ENCODE measurements around the gene GLUL.
"Not testable (repeated sequence)": the region's sequence is repeated elsewhere in the genome, so short reads cannot be mapped to it uniquely, and the experiment has no call there.

The GLUL gene

DNA sequence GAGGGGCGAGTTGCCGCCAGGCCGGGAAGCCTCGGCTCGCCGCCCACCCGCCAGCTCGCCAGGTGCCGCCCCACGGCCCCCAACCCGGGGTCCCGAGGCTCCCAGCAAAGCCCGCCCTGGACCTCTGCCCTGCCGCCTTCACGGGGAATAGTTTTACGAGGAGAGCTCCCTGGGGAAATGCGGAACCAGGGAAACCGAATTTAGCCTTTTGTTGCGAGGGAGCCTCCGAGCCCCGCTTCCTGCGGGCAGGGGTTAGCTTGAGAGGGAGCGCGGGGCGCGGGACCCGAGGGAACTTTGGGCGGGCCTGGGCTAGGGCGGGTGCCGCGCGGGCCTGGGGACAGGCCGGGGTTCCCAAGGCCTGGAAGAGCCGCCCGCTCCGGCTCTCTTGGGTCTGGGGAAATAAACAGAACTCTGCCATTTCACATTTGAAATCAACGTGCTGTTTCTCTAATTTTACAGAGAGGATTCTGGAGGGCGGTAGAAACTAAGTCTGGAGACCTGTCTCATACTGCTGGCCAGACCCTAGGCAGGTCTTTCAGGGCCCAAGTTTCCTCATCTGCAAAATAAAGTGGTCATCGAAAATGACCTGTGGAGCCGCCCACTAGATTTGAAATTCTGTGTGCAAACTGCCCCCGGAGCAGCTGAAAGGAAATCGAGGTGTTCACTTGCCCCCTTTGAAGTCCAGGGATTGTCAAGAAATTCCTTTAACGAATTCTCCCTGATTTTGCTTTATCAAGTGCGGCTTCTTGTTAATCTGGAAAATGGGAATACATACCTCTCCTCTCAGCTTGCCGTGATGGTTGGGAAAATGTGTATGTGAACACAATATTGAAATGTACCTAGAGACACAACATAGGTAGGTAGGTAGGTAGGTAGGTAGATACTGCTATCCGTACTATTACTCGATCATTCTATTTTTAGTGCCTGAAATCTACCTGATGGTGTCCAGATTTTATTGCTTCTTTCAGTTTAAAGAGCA, 749 bp upstream of the GLUL start:
- no peak for DNase-seq

DNA sequence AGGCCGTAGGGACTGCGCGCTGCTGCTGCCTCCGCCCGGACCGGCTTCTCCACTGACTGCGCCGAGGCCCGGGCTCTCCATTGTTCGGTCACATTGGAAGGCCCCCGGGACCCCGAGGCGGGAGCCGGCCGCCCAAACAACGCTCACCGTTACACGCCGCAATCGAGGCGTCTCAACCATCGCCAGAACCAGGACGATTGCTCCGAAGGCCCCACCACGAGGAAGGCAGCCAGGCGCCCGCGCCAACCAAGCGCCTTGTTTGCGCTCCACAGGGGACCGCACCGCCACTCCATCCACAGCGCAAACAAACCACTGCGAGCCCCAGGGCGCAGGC, 595 bp downstream of the GLUL start:
- DNase-seq: no peak

DNA sequence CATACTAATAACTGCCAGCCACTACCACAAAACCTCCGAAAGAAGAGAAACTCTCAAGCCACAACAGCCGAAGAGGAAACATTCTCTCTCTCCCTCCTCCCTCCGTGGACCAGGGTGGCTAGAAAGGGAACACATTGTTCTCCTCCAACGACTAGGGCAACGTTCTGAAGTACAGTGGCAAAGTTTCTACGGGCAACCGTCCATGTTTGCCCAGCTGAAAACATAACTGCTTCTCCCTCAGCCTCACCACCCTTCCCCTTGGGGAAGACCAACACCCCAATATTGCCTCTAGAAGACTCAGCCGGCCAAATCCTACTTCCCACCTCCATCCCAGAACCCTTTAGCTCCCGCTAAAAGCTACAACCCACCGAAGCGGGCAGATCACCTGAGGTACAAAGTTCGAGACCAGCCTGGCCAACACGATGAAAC, 2.0 kb downstream of the GLUL start:
- no peak for DNase-seq

DNA sequence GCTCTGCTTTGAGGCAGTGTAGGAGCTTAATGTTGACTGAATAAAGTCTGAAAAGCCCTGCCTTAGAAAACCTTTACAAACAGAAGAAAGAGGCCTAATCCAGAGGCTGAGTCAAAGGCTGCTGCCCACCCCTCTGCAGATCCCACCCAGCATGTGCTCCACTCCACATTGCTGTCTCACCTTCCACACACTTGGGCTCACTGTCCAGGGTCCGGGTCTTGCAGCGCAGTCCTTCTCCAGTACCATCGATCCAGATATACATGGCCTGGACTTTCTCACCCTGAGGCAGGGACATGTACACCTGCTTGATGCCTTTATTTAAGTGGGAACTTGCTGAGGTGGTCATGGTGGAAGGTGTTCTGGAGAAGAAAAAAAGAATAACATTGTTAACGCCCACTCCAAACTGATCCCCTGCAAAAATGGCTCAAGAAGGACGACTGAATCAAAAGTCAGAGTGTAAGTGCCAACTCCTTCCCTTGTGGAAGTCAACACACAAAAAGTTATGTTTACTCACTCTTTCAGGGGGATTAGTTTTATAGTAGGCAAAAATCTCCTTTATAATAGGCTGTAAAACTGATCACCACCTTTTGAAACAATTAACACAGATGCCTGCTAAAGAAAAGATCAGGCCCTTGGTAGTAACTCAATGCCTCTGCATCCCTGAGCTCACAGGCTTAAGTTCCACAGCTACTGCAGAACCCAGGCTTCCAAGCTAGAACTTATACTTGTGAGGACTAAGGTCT, 3.0 kb downstream of the GLUL start:
- no peak for DNase-seq

DNA sequence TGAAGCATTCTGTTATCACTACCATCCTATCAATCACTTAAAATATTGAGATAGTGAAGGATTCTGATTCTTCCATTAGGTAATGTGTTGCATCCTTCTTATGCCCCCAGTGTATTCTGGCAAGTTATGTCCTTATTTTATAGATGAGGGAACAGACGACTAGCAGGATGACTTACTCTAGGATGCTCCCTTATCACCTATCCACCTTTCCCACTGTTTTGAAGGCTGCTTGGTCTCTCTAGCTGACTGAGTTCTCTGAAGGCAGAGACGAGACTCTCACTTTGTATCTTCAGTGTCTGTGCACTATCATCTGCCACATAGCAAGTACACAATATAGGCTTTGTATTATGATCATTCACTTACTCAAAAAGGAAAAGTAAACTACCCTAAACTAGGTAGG, 4.0 kb downstream of the GLUL start:
- DNase-seq: no peak

DNA sequence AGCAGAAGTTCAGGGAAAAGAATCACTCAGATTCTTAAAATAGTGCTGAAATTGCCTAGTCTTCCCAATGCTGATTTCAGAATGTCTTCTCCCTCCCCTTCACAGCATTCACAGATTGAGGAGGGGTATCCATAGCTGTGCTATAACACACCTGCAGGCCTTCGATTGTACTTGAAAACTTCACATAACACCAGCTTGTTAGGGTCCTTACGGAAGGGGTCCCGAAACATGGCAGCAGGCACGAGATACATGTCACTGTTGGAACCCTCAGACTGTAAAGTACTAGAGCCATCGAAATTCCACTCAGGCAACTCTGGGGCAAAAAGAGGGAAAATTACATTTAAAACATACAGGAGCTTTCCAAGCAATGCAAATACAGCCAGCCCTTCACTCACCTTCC, 4.6 kb downstream of the GLUL start:
- no peak for DNase-seq

DNA sequence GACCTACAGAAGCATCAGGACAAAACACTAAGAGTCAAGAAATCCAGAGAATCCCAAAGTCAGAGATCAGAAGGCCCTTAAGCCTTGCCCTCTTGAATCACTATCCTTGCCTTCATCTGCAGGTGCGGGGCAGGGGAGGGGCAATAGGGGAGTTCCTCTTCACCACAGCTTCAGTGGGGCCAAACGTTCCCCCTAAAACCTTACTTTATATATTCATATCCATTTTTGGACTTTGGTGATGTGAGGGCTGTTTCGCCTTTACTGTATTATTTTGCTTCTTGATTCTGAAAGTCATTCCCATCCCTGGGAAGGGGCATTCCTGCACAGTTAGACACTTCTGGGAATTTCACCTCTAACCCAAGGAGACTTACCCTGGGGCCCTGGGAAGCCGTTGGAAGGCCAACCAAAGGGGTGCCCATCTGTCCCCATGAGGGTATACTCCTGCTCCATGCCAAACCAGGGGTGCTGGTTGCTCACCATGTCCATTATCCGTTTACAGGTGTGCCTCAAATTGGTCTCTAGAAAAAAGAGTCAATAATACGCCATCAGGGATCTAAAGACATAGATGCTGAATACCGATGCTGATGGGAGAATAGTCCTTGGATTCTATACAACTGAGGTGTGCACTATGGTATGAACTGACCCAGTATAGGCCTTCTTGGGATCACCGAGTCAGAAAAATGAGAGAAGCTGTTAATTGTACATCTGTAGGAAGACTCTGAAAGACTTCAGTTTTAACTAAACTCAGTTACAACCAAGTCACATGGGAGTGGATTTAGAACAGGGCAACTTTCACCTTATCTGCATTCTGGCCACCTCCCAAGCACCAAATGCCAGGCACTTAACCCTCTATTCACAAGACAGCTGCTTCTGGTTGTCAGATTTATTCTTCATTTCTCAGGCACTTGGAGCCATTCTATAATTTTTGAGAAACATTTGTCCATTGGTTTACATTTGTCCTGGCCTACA, 5.4 kb downstream of the GLUL start:
- no peak for DNase-seq

DNA sequence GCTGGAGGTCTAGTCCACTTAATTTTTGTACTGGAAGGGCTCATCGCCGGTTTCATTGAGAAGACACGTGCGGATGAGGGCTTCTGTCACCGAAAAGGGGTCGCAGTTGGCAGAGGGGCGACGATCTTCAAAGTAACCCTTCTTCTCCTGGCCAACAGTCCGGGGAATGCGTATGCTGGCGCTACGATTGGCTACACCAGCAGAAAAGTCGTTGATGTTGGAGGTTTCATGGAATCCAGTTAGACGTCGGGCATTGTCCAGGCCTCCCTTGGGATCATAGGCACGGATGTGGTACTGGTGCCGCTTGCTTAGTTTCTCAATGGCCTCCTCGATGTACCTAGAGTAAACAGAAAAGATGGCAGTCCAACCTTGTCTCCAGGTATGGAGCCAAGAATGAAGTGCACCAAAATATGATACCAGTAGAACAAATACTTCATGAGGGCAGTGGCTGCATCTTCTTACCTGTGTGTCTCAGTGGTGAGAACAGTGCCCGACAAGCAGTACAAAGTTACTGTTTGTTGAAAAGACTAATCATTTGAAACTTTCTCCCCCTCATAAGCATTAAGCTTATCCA, 7.1 kb downstream of the GLUL start:
- no peak for DNase-seq

DNA sequence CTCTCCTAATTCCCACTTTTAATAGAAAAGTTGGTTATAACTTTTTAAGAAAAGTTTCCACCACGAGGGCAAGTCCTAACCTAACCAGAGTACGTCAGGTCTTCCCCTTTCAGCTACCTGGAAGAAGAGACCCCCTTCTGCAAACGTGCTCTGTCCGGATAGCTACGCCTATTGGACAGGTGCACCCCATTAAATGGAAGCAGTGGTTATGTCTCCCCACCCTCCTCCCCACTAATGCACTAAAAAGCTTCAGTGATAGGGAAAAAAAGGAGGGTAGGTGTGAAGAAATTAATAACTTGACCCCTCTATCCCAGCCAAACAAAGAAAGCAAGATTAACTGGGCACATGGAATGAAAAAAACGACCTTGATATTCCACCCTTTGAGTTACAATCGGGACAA, 7.7 kb downstream of the GLUL start:
- DNase-seq: no peak

DNA sequence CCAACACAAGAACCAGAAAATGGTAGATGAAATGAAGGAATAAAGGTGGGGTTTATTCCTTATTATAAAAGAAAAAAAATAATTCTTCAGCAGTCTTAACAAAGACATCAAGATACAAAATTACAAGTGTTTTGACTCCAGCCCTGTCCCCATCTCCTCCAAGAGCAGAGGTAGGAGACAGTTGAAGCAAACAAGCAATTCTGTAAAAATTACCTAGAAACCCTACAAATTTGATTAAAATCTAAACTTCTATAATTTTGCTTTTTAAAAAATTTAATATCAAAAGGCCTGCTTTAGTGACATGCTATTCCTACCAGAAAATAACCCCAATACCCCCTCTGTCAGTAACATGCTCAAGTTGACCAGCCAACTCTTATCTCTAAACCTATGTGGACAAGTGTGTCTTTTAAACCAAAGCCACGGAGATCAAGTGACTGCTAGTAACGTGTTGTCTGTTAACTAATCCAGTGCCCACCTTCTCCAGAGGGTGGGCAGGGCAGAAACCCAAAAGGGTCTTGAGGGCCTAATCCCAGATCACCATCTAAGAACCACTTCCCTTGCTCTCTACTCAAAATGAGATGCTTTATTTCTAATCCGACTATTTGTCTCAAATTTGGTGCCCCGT, 8.4 kb downstream of the GLUL start:
- no peak for DNase-seq

DNA sequence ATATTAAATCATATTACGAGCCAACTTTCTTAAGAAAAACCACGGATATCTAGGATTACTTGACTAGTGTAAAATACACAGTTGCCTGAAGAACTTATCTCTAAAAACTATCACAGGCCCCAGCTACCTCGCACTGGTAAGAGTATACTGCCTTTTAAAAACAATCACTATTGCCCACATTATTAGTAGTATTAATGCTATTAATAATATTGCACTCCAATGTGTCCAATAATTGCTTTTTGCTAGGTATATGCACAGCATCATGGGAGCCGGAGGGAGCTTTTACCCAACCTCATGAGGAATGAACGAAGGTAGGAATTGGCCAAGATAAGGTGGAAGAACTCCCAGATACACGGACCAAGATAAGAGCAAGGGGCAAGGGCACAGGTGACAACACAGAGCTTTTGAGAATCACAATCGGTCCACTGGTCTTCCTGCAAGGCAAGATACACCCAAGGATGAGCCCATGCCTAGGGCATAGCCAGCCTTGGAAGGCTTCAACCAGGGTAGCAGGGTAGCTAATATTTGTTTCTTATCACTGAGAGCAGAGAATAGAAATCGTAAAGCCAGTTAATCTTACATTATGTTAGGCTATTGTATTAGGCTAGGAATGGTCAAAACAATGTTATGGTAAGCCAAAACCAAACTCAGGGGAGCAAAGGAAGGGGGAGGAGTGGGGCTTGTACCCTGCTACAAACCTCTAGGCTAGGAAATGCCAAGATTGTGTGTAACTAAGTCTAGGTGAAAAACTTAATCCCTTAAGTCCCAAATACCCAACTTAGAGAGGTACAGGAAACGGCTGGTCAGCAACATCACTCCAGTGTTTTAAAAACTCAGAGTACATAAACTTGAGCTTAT, 9.4 kb downstream of the GLUL start:
- no peak for DNase-seq

DNA sequence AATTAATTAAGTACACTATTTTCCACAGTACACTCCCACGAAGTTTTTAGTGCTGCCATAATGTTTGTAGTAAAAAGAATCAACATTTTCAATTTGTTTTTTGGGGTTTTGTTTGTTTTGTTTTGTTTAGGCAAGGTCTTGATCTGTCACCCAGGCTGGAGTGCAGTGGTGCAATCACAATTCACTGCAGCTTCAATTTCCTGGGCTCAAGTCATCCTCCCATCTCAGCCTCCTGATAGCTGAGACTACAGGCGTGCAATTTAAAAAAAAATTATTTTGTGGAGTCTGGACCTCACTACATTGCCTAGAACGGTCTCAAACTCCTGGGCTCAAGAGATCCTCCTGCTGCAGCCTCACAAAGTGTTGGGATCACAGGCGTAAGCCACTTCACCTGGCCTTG, 11.4 kb downstream of the GLUL start:
- no peak for DNase-seq

DNA sequence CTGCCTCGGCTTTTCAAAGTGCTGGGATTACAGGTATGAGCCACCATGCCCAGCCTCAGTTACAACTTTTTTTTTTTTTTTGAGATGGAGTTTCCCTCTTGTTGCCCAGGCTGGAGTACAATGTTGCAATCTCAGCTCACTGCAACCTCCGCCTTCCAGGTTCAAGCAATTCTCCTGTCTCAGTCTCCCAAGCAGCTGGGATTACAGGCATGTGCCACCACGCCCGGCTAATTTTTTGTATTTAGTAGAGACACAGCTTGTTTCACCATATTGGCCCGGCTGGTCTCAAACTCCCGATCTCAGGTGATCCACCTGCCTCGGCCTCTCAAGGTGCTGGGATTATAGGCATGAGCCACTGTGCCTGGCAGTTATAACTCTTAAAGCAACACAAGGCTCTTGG, 11.8 kb downstream of the GLUL start:
- not testable (repeated sequence) for DNase-seq

DNA sequence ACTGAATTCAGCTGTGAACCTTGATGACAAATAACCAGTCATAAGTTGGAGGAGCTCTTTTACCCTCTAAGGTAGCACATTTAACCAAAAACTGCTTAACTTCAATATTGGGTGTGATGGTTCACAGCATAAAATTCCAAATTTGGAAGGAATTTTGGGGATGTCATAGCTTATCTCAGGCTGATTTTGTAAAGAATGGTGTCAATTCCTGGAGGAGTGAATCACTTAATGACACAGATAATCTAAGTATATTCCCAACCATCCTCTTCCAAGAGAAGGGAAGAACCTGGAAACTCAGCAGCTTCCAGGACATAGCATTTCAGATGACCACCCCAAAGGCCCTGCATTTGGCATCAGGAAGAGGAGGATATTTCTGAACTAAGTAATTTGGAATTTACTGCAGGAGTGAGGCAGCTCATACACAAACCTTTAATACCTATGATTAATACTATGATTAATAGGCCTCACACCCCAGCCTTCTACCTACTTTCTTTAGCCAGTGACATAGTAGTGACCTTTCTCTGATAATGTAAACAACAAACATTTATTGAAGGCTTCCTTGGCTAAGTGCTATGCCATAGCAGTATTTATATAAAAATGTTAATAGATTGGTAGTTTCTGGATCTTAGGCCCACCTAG, 14.5 kb downstream of the GLUL start:
- no peak for DNase-seq

DNA sequence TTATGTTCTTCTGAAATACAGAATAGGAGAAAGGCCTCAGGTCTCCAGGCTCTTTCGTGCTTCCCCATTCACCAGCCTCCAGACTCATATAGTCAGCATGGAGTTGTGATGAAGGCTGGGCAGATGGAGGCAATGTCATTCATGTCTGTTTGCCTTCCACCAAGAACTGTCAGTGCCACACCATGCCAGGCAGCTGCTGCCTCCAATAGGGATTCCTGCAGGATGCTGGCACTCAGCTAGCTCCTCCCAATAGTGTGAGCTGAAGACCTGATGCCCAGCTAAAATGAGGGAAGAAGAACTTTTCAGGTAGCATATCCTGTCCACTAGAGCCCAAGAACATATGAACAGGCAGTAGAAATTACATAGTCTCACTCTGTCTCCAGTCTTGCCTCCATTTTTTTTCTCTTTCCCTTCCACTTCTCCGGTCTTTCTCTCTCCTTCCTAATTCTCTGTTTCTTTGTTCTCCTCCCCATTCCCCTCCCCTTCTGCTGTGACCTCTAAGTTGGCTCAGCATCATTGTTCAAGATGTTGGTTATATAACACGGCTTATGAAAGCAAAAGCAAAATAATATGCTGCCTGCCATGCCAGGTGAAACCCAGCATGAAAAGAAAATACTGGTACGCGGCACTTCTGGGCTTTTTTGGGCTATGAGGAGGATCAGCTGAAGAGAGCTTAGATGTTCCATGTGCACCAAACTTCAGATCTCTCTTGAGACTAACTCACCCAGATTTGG, 17.3 kb downstream of the GLUL start:
- DNase-seq: no peak

DNA sequence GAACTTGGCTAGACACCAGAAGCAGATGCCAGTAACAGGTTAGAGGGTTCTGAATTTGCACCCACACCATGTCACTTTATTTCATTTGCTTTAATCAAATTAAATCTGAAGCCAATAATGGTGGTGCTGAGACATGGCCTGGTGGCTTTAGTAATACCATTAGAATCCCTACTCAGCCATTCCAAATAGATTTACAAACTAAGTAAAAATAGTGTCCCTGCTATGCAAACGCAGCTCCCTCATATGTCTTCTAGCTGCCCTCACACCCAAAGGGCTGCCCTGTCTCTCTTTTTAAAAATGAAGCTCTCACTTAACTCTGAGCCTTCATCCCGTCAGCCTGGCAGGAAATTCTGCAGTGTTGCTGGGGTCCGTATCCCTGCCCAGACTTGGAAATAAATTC, 21.1 kb downstream of the GLUL start:
- no peak for DNase-seq

DNA sequence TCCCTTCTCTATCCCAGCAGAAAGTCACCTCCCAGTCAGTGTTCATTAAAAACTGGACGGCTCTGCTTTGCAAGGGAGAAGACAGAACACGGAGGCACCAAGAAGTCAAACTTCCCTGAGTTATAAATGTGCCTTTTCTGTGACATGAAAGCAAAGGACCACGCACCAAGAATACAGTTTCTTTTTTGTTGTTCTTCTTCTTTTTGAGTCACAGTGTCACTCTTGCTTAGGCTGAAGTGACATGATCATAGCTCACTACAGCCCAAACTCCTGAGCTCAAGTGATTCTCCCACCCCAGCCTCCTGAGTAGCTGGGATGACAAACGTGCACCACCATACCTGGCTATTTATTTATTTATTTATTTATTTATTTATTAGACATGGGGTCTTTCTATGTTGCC, 22.7 kb downstream of the GLUL start:
- DNase-seq: no peak

DNA sequence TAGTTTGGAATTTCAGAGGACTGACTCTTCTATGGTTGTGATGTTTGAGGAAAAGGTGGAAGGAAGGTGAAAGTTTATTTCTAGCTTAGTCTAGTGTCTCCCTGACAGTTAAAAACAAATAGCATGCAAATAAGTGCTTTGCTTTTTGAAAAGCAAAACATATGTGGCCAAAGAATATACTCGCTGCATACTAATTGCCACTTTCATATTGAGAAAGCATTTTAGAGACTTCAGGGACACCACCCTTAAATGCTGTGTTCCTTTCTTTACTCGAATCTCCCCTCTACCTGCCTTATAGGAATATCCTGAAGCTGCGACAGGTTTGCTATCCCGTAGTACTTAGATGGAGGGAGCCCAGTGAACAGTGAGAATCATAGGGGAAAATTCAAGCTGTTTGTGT, 23.2 kb downstream of the GLUL start:
- DNase-seq: no peak

DNA sequence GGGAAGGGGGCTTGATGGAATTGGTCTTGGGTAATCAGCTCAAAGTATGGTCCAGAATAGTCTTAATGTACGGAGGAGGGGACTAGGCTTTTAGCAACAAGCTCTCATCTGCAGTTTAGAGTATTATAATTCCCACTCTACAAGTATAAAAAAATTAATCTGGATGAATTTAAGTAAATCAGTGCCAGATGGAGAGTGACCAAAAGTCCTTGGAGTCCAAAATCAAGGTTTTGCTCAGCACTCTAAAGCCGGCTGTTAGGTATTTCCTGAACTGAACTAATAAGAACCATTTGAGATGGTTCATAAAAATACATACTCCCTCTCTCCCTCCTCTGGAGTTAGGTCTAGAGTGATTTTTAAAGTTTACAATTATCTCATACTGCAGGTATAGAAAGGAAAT, 23.7 kb downstream of the GLUL start:
- no peak for DNase-seq

DNA sequence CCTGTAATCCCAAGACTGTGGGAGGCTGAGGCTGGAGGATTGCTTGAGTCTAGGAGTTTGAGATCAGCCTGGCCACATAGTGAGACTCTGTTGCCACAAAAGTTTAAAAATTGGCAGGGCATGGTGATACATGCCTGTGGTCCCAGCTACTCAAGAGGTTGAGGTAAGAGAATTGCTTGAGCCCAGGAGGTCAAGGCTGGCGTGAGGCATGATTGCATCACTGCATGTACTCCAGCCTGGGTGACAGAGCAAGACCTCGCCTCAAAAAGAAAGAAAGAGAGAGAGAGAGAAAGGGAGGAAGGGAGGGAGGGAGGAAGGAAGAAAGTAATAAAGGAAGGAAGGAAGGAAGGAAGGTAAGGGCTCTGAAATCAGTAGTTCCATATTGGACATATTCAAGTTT, 25.0 kb downstream of the GLUL start:
- no peak for DNase-seq
